Erythroblast (primary cell): Measurements from ENCODE around the gene NXN.
"Not testable (repeated sequence)": the region's sequence is repeated elsewhere in the genome, so short reads cannot be mapped to it uniquely, and the experiment has no call there.

Source experiments
- DNase-seq, 2 experiments: peaks; one replicate each; lab custom pipeline; 2025; lab: John Stamatoyannopoulos, UW
- GATA1 ChIP-seq: IDR thresholded peaks from 2 replicates; pipeline ENCODE4 v1.6.1; 2011; ENCODE audit warnings: low read depth, mild to moderate bottlenecking, control low read depth, low read length, moderate library complexity
- POLR2A ChIP-seq: IDR thresholded peaks from 2 replicates; pipeline ENCODE4 v1.6.1; 2011; ENCODE audit warnings: mild to moderate bottlenecking, low read length

Gene NXN

DNA sequence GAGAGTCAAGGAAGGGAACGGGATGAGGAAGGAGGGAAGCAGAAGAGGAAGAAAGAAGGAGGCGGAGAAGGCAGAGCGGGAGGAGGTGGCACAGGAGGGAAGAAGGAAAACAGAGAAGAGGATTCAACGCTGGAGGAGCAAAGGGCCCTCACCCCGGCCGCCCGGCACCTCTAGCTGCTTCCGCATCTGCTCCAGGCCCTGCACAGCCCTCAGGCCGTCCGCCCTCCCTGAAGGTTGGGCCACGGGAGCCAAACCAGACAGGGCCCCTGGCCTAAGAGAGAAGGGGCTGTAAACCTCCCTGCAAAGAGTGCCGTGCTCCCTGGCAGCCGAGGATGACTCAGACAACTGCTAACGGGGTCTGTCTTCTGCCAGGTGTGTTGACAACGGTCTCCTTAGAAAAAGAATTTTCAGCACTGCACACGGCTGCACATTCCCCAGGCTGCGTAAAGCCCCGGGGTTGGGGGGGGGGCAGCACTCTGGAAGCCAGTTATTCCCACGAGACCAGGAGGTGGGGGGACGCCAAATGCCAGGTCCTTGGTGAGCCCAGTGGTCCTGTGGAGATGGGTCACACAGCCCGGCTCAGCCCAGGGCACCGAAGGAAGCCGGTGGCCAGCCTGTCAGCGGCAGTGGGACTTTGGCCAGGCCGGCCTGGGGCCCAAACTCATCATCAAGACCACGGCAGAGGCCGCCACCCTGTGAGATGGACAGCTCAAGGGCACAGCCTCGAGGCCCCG lies 168.4 kb downstream of the NXN start:
- TF ChIP-seq GATA1, result no peak
- no peak for TF ChIP-seq POLR2A
- DNase-seq, result no peak

DNA sequence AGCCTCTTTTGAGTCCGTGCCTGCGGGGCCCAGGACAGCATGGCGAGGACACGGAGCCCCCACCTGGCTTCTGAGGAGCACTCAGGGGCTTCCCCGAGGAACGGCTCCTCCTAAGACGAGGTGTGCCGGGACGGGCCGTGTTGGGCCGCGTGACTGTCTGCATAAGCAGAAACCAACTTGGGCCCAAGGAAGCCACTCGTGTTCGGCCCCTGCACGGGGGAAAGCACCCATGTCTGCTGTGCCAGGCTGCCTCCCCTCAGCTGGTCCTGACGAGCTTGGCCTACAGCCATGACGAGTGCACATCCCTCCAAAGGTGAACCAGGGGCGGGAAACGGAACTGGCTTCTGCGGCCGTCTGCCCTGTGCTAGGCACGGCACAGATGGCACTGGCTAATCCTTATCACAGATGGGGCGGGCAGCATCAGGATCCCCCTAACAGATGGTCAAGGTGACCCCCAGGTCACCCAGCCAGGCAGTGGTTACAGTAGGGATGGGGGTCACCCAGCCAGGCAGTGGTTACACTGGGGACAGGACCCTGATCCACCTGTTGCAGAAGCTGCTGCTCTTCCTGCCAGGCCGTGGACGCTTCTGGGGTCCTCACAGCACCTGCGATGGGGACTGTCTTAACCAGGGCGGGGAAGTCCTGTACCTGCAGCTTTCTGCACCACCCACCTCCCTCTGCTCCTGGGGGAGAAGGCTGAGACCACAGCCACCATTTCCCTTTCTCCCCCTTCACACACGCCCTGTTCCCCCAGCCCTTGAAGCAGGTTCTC lies 171.9 kb downstream of the NXN start:
- TF ChIP-seq GATA1, result no peak
- TF ChIP-seq POLR2A, result no peak

DNA sequence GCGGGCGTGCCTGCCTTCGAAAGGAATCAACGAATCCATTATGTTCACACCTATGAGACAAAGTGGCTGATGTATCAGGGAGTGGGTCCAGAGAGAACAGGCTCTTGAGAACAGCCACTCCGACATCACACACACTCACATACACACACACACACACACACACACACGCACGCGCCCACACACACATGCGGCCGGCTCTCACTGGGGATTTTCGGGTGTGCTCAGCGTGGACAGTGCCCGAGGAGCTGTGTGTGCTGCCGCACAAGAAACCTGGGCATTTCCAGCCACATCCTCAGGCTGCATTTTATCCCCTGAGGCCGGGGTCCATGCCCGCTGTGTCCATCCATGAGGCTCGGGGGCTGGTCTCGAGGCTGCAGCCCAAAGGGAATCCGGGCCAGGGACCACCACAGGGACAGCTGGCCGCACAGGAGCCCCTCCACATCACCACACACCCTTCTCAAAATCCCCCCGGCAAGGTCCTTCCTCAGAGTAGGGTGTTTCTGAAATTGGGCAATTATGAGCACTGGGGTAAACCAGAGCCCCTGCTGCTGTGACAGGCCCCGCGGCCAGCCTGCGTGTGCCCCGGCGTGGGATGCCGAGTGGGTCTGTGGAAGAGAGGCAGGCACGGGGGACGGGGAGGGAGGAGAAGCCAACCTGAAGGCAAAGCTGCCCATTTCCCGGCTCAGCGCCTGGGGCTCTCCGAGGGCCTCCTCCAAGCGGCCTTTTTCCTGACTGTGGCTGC lies 172.6 kb downstream of the NXN start:
- no peak for DNase-seq
- TF ChIP-seq POLR2A (no peak), GATA1 (no peak)

More for the DNA sequence above, 171.9 kb downstream of the NXN start:
- no peak for DNase-seq

DNA sequence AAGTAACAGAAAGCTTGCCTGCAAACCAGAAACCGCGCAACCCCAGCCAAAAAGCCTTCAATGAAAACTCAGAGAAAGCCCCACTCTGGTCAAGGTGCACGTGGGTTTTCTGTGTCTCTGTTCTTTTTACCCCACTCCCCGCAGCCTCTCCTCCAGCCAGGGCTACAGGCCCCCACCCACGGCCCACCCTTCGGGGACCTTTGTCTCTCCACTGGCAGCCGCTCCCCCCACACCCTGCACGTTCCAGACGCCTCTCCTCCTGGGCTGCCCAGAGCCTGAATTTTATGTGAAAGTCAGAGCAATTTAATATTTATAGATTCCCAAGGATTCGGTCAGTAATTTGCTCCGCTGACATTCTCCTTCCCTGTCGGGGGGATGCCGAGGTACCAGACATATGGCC lies 173.2 kb downstream of the NXN start:
- no peak for DNase-seq
- TF ChIP-seq POLR2A (no peak), GATA1 (no peak)

DNA sequence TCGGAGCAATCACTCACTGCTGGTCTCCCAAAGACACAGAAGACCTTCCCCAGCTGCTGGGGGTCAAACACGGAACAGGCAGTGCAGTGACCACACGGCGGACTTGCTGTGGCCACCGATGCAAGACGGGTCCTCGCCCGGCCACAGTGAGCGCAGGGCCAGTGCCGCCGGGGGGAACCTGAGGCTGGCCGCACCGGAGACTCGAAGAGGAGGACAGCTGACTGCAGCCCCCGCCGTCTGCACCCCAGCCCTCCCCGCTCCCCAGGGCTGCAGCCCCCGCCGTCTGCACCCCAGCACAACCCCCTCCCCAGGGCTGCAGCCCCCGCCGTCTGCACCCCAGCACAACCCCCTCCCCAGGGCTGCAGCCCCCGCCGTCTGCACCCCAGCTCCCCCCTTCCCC lies 173.7 kb downstream of the NXN start:
- not testable (repeated sequence) for DNase-seq

DNA sequence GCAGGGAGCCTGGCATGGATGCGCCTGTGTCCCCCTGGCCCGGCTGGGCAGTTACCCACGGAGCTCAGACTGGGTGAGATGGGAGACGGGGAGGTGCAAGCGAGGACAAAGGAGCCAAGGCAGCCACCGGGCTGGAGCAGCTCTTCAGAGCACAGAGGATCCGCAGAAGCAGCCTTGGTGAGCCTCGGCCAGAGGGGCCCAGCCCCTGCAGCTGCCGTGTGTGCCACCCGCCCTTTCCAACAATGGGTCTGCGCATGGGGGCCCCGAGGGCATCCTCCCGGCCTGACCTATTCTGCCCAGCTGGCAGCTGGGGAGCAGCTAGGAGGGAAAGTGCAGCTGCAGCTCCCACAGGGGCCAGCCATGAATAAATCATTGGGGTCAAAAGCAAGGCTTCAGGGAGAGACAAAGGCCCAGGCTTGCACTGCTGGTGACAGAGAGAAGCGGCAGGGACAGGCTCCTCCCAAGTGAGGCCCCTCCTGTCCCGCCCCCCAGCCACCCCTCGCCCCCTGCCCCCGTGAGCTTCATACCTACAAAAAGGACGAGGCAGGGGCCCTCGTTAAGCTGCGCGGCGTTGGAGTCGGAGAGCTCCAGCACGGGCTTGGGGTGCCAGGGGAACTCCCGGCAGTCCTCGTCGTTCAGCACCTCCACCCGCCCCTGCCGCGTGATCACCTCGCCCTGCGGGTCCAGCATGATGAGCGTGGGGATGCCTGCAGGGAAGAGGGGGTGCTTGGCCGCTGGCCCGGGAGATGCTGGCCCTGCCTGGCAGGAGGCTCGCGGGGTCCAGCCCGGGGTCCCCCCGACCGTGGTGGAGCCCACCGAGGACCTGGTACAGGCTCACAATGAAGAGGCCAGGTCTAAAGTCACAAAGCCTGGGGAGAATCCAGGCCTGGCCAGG lies 174.8 kb downstream of the NXN start:
- TF ChIP-seq POLR2A, result no peak
- TF ChIP-seq GATA1, result no peak
- DNase-seq, result no peak

DNA sequence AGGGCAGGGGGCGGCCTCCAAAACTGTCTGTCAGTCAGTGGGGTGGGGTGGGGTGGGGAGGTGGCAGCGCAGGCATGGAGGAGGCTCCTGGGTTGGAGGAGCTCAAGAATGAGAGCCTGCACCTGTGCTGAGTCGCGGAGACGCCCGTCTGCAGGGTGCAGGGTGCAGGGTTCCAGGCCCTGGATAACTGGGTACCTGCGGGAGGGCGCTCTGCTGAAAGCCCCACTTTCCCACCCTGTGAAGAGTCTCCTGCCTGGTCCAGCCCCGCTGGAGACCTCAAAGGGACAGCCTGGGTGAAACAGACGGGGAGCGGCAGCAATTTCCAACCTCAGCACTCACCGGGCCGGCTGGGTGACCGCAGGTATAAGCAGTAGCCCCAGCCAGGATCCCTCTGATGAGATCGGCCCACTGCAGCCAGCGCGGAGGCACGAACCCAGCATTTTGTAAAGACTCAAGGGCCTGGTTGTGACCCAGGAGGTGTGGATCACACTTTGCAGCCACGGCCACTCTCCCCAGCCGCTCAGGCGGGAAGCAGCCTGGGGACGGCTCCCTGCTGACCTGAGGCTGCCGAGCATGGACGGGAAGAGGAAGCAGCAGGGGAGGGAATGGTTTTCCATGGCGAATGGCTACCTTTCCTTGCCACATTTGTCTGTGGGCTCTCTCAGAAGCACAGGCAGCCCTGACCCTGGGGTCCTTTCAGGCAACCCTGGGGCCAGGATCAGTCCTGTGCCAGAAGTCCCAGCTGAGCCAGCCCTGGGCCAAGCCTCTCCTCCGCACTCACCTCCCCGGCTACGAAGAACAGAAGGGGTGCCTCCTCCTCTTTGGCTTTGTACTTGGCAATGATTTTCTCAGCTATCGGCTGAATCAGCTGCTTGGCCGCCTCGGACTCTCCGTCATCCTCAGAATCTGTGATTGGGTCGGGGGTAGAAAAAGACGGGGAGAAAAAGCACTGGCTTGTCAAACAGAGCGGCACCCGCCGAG lies 176.4 kb downstream of the NXN start:
- DNase-seq, result no peak
- no peak for TF ChIP-seq GATA1
- no peak for TF ChIP-seq POLR2A

DNA sequence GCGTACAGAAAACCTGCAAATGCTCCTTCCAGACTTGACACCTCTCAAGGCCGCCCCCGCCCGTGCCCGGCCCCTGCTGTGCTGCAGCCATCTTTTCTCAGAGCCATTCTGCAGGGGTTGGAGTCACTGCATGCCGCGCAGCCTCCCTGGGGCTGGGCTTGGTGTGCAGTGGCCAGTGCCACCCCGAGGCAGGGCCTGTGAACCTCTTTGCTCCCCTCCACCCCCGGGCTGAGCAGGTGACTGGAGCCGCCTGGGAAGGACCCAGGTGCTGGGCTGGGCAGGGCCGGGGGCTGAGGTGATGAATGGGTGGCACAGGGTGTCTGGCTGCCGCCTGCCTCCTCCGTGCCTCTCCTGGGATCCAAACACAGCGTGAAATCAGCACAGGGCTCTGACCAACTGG lies 177.1 kb downstream of the NXN start:
- DNase-seq, result no peak
- no peak for TF ChIP-seq POLR2A
- no peak for TF ChIP-seq GATA1

DNA sequence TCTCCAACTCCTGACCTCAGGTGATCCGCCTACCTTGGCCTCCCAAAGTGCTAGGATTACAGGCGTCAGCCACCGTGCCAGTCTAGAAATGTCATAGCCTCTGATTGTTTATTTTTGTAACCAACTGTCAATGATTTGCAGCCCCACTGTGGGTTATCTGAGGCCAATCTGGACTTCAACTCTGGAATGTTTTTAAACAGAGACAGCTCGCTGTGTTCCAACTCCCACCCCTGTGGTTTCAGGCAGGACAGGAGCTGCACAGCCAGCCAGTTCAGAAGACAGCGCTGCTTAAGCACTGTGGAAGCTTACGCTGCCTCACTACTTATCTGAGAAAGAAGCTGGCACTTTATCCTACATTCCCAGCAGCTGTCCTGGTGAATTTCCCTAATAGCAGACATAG lies 177.9 kb downstream of the NXN start:
- DNase-seq, result no peak

DNA sequence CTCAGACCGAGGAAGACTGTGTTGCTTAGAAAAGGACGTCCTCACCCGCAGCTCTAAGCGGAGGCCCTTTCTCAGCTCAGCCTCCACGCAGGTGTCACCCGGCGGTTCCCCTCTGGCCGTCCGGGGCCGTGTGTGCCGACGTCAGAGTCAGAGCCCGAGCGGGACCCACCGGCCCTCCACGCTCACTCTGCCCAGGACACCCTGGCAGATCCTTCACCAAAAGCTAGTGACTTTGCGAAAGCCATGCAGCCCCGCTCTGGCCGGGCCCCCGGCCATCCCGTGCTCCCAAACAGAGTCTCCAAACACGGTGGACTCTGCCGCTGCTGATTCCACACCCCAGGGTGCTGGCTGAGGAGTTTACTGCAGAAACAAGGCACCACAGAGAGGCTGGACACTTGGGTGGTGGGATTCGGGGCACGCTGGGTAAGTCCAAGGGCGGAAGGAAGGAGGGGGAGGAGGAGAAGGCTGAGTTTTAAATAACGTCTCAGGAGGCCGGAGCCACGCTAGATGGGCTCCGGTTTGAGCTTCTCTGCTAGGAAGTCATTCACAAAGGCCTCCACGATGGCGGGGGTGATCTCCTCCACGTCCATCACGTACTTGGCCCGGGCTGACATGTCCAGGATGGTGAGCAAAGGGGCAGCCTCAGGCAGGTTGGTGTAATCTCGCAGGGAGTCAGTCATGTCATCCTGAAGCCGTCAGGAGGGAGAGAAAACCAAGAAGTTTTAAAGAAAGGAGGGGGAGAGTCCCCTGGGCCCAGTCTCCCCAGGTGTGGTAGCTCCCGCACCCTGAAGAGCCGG lies 178.9 kb downstream of the NXN start:
- TF ChIP-seq POLR2A (no peak), GATA1 (no peak)
- DNase-seq, result no peak

More for the DNA sequence above, 177.9 kb downstream of the NXN start:
- TF ChIP-seq GATA1 (no peak), POLR2A (no peak)

DNA sequence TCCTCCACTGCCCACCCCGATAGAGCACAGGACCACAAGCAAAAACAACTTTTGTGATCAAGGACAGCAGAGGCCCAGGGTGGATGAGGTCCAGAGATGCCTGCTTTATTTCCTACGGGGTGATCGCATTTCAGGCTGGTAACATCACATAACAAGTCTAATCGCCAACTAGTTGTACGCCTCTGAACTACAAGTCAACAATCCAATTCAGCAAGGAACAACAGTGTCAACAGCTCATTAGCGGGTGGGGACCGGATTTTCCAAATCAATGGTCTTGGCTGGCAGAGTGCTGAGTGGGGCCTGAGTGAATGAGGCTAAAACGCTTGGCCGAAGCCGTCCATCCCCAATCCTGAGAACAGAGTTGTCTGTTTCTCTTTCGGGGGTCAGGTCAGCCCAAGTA lies 180.3 kb downstream of the NXN start:
- TF ChIP-seq POLR2A (no peak), GATA1 (no peak)
- DNase-seq, result no peak
